ENCODE data around the gene AP1S3.

DNA sequence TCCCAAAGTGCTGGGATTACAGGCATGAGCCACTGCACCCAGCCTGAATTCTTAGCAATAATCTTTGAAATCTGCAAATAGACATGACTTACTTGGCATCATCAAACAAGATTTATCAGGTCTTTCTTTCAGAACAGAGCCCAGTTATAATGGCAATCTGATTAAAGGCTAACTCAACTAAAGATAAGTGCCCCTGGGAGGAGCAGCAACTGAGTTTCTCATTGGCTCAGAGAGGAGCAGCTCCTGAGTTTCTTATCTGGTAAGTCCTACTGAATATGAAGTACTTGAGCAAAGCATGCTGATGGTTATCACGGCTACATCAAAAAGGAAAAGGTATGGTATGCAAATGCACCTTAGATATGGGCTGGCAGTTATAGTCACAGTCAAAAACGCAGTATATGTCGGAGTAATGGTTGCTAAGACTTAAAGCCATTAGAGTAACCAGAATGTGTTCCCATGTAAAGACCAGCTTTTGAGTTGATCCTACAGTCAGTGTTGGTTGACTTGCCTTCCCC, 15.0 kb upstream of the AP1S3 start:
- no peak for TF ChIP-seq POLR2A (IDR thresholded peaks at IDR 0.05)
- TF ChIP-seq, protein P1, sequence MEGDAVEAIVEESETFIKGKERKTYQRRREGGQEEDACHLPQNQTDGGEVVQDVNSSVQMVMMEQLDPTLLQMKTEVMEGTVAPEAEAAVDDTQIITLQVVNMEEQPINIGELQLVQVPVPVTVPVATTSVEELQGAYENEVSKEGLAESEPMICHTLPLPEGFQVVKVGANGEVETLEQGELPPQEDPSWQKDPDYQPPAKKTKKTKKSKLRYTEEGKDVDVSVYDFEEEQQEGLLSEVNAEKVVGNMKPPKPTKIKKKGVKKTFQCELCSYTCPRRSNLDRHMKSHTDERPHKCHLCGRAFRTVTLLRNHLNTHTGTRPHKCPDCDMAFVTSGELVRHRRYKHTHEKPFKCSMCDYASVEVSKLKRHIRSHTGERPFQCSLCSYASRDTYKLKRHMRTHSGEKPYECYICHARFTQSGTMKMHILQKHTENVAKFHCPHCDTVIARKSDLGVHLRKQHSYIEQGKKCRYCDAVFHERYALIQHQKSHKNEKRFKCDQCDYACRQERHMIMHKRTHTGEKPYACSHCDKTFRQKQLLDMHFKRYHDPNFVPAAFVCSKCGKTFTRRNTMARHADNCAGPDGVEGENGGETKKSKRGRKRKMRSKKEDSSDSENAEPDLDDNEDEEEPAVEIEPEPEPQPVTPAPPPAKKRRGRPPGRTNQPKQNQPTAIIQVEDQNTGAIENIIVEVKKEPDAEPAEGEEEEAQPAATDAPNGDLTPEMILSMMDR (IDR thresholded peaks at IDR 0.05): no peak

Data from heart left ventricle (tissue), 13 donors.